Thoracic aorta (tissue), 2 donors: ENCODE data around the gene CAMK1D. TPM values are rescaled to one million over a fixed set of nuclear protein-coding genes. Genes with fewer than 3 reads are reported as not detected.

Experiments
- ATAC-seq: fragments of 150-250 bp; one replicate; pipeline ENCODE4 v1.8.0; 2017; ENCODE audit warnings: low read depth; ENCODE audit not compliant: insufficient number of reproducible peaks, low FRiP score
- DNase-seq: peaks from one replicate; pipeline ENCODE4 v3.0.0-alpha.2; 2020; ENCODE audit warnings: low spot score
- H3K27ac ChIP-seq, 2 donors: fragments of 200-600 bp; sonication (generic); 1 replicate in 1 of 2; 2 replicates in 1 of 2; pipeline ENCODE4 v1.5.1; 2016; ENCODE audit warnings: mild to moderate bottlenecking in 2 of 2, moderate library complexity in 2 of 2
- H3K27me3 ChIP-seq: fragments of 200-600 bp; sonication (generic); replicated peaks from 2 replicates; pipeline ENCODE4 v1.6.0; 2016; ENCODE audit warnings: mild to moderate bottlenecking; ENCODE audit not compliant: insufficient read depth
- H3K36me3 ChIP-seq: fragments of 200-600 bp; sonication (generic); one replicate; pipeline ENCODE4 v1.5.1; 2016
- H3K4me1 ChIP-seq, 2 donors: fragments of 200-600 bp; sonication (generic); 1 replicate in 1 of 2; 2 replicates in 1 of 2; pipeline versions ENCODE4 v1.5.1 to v1.6.0; 2016; ENCODE audit warnings: low read depth in 2 of 2, mild to moderate bottlenecking in 1 of 2; ENCODE audit not compliant: control insufficient read depth in 1 of 2
- H3K4me3 ChIP-seq: fragments of 200-600 bp; sonication (generic); 2 replicates; pipeline ENCODE4 v1.5.1; 2016; ENCODE audit warnings: mild to moderate bottlenecking
- H3K9me3 ChIP-seq: fragments of 200-600 bp; sonication (generic); 2 replicates; pipeline ENCODE4 v1.5.1; 2016
- total RNA-seq, 2 donors: library from RNA; depleted of rRNA; stranded (reverse); fragments of >200 nt; gene quantifications; one replicate each; pipeline versions ENCODE4 v1.1.0 to v1.2.3, GENCODE V29; 2016
- TF ChIP-seq, protein P1 (sequence below): fragments of 200-600 bp; sonication (generic); IDR thresholded peaks from one replicate; pipeline ENCODE4 v1.5.1; 2019; ENCODE audit warnings: antibody characterized with exemption

Gene CAMK1D
- total RNA-seq, 2 donors from 2014 or later: 8.7 to 11.2 TPM

DNA sequence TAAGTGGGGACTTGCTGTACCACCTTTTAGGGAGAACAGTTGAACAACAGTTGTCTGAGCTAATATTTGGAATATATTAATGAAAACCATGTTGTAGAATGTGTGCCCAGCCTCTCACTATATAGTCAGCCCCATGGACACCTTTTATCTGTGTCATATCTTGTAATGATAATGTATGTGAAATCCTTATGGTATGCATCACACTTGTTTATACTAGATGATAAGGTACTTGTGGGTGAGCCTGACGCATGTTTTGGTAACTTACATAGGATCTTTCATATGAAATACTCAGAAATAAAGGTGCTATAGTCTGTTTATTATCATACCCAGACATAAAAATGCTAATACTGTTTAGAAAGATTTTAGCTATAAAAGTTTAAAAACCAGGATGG, 32.8 kb downstream of the CAMK1D start:
- TF ChIP-seq, protein P1, sequence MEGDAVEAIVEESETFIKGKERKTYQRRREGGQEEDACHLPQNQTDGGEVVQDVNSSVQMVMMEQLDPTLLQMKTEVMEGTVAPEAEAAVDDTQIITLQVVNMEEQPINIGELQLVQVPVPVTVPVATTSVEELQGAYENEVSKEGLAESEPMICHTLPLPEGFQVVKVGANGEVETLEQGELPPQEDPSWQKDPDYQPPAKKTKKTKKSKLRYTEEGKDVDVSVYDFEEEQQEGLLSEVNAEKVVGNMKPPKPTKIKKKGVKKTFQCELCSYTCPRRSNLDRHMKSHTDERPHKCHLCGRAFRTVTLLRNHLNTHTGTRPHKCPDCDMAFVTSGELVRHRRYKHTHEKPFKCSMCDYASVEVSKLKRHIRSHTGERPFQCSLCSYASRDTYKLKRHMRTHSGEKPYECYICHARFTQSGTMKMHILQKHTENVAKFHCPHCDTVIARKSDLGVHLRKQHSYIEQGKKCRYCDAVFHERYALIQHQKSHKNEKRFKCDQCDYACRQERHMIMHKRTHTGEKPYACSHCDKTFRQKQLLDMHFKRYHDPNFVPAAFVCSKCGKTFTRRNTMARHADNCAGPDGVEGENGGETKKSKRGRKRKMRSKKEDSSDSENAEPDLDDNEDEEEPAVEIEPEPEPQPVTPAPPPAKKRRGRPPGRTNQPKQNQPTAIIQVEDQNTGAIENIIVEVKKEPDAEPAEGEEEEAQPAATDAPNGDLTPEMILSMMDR: no peak
- Histone ChIP-seq H3K27ac (no peak overlapping the region), H3K4me3 (no peak overlapping the region), H3K9me3 (no peaks in the 10 kb centered on the region), H3K4me1 (no peaks in the 10 kb centered on the region), H3K36me3 (no peaks in the 10 kb centered on the region), H3K27me3 (no peaks in the 10 kb centered on the region)
- DNase-seq: no peak
- ATAC-seq: no peak

DNA sequence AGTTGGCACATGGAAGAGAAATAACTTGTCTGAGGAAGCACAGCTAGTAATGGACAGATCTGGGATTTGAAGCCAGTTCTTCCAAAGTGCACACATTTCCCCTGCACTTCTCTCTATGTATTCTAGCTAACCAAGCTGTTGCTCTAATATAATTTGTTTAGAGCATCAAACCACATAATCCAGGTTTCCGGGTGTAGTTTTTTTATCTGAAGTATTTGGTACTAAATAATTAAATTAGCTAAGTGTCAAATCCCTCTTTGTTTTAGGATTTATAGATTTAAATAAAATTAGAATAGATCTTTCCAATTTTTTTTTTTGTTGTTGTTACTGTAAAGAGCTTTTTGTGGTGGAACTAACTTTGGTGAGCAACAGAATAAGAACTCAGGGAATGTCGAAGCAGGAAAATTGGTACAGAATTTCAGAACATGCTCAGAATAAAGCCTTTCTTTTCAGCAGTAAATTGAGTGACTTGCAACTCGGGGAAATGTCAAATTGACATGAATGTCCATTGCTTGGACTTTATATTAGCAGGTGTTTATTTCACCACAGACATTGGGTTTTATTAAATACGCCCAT, 33.7 kb downstream of the CAMK1D start:
- no peaks in the 10 kb centered on the region for H3K4me1 ChIP-seq
- no peaks in the 10 kb centered on the region for H3K9me3 ChIP-seq
- no peaks in the 10 kb centered on the region for H3K36me3 ChIP-seq
- H3K4me3 ChIP-seq: no peak overlapping the region
- TF ChIP-seq, protein P1: no peak
- no peak overlapping the region for H3K27ac ChIP-seq
- no peak for DNase-seq
- no peak for ATAC-seq
- no peaks in the 10 kb centered on the region for H3K27me3 ChIP-seq

DNA sequence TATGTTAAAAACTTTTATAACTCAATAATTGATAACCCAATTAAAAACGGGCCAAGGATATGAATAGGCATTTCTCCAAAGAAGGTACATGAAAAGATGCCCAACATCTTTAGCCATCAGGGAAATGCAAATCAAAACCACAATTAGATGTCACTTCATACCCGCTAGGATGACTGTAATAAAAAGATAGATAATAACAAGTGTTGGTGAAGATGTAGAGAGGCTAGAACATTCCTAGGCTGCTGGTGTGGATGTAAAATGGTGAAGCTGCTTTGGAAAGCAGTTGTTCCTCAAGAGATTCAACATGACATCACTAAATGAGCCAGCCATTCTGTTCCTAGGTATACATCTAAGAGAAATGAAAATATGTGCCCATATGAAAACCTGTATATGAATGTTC, 35.6 kb downstream of the CAMK1D start:
- no peak overlapping the region for H3K27ac ChIP-seq
- TF ChIP-seq, protein P1: no peak
- H3K27me3 ChIP-seq: no peaks in the 10 kb centered on the region
- peaks cover 0 to 14% of the 10 kb centered on the region in 2 donors for H3K4me1 ChIP-seq
- DNase-seq (no peak), ATAC-seq (no peak)
- no peaks in the 10 kb centered on the region for H3K9me3 ChIP-seq
- no peak overlapping the region for H3K4me3 ChIP-seq
- no peaks in the 10 kb centered on the region for H3K36me3 ChIP-seq

DNA sequence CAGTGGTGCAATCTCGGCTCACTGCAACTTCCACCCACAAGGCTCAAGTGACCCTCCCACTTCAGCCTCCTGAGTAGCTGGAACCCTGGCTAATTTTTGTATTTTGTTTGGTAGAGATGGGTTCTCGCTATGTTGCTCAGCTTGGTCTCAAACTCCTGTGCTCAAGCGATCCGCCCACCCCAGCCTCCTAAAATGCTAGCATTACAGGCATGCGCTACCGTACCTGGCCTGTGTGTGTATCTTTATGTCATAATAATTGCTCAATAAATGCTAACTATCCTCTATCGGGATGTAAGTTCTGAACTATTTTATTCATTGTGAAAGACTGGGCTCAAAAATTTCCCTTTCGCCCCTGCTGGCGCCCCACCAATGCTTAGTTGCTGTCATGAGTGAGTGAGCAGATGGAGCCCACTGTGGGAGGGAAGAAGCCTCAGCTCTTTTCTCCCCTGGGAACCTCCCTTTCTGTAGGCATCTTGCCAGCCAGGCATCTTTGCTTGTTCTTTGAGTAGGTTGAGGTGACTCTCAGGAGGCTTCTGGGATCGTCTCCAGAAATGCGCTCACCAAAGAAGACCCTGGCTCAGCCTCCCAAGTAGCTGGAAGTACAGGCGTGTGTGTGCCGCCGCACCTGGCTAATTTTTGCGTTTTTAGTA, 38.3 kb downstream of the CAMK1D start:
- Histone ChIP-seq H3K36me3 (no peaks in the 10 kb centered on the region), H3K4me1 (peaks cover 13 to 32% of the 10 kb centered on the region in 2 donors), H3K27ac (no peak overlapping the region), H3K9me3 (no peaks in the 10 kb centered on the region), H3K27me3 (no peaks in the 10 kb centered on the region), H3K4me3 (no peak overlapping the region)
- DNase-seq (no peak), ATAC-seq (no peak)
- TF ChIP-seq, protein P1: no peak

DNA sequence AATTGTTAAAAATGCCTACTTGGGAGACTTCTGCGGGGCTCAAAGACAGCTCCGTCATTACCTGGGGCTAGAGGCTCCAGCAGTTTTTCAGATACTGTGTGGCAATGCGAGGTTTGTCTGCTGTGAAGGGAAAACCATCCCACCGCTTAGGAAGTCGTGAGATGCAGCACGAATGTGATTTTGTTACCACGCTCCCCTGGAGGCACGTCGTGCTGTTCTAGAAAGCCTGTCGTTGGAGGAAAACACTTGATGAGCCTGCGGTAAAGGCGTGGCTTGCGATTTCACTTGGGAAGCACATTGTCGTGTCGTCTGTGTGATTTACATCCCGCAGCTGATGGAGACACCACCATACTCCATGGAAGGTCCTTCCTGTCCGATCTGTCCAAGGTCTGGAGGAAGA, 39.3 kb downstream of the CAMK1D start:
- Histone ChIP-seq H3K4me1 (peaks cover 13 to 32% of the 10 kb centered on the region in 2 donors), H3K9me3 (no peaks in the 10 kb centered on the region), H3K27ac (no peak overlapping the region), H3K4me3 (no peak overlapping the region), H3K27me3 (no peaks in the 10 kb centered on the region), H3K36me3 (no peaks in the 10 kb centered on the region)
- ATAC-seq: no peak
- TF ChIP-seq, protein P1: no peak
- no peak for DNase-seq
